Coronary artery (tissue), 2 donors: Measurements from ENCODE around the gene RUNX2.

ENCODE experiments used
- DNase-seq: peaks from one replicate; pipeline ENCODE4 v3.0.0-alpha.2; 2017; ENCODE audit warnings: low spot score
- H3K27ac ChIP-seq, 2 donors: fragments of 200-600 bp; sonication (generic); one replicate each; pipeline ENCODE4 v1.5.1; 2016 to 2019
- H3K4me3 ChIP-seq: fragments of 200-600 bp; sonication (generic); 2 replicates; pipeline ENCODE4 v1.5.1; 2016; ENCODE audit warnings: mild to moderate bottlenecking, moderate library complexity
- TF ChIP-seq, protein P1 (sequence below): fragments of 200-600 bp; sonication (generic); IDR thresholded peaks from one replicate; pipeline ENCODE4 v1.5.1; 2019; ENCODE audit warnings: antibody characterized with exemption

The RUNX2 gene

DNA sequence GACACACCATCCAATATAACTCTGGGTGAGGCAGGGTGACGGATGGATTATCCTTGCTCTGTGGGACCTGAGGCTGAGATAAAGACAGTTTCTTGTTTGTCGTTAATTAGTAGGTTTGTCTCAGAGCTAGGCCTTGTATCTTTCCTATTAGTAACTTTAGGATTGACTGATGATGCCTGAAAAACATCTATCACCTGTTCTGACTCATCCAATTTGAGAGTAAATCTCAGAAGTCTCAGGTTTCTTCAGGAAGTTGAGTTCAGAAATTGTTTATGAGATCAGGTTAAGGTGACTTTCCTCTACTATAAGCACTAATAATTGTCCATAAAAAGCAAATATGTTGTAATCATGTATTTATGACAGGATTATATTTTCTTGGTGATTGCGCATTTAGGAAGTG lies 179.1 kb downstream of the RUNX2 start:
- TF ChIP-seq, protein P1, sequence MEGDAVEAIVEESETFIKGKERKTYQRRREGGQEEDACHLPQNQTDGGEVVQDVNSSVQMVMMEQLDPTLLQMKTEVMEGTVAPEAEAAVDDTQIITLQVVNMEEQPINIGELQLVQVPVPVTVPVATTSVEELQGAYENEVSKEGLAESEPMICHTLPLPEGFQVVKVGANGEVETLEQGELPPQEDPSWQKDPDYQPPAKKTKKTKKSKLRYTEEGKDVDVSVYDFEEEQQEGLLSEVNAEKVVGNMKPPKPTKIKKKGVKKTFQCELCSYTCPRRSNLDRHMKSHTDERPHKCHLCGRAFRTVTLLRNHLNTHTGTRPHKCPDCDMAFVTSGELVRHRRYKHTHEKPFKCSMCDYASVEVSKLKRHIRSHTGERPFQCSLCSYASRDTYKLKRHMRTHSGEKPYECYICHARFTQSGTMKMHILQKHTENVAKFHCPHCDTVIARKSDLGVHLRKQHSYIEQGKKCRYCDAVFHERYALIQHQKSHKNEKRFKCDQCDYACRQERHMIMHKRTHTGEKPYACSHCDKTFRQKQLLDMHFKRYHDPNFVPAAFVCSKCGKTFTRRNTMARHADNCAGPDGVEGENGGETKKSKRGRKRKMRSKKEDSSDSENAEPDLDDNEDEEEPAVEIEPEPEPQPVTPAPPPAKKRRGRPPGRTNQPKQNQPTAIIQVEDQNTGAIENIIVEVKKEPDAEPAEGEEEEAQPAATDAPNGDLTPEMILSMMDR, result no peak
- Histone ChIP-seq H3K27ac (no peak overlapping the region), H3K4me3 (no peak overlapping the region)
- DNase-seq, result no peak

DNA sequence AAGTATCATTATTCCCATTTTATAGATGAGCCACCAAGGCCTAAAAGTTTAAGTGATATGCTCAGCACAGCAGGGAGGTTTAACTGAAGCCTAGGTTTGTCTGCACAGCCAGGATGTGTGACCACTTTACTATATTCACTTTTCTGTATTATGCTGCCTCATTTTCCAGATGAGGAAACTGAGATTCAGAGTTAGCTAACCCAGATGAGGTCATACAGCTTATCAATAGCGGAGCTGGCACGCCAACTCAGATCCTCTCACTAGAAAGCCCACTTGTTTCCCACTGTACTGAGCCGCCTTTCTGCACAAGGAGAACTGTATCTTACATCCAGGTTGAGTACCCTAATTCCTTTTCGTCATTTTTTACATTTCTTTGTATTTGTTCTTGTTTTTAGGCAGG lies 181.3 kb downstream of the RUNX2 start:
- H3K4me3 ChIP-seq, result no peak overlapping the region
- TF ChIP-seq, protein P1, result no peak
- no peak for DNase-seq
- H3K27ac ChIP-seq, result no peak overlapping the region

- TF ChIP-seq, protein P1, result no peak
- no peak overlapping the region for H3K27ac ChIP-seq
- no peak for DNase-seq
These were observed 184.6 kb downstream of the RUNX2 start for GRCh38 chr6:45512717-45513116.

GRCh38 chr6:45513213-45513618 lies 185.1 kb downstream of the RUNX2 start:
- Histone ChIP-seq H3K27ac (no peak overlapping the region), H3K4me3 (no peak overlapping the region)
- TF ChIP-seq, protein P1, result no peak
- DNase-seq, result no peak

More at GRCh38 chr6:45512717-45513116, 184.6 kb downstream of the RUNX2 start:
- H3K4me3 ChIP-seq, result no peak overlapping the region

GRCh38 chr6:45513843-45514242 lies 185.7 kb downstream of the RUNX2 start:
- no peak for DNase-seq
- no peak overlapping the region for H3K27ac ChIP-seq
- TF ChIP-seq, protein P1, result no peak
- H3K4me3 ChIP-seq, result no peak overlapping the region

DNA sequence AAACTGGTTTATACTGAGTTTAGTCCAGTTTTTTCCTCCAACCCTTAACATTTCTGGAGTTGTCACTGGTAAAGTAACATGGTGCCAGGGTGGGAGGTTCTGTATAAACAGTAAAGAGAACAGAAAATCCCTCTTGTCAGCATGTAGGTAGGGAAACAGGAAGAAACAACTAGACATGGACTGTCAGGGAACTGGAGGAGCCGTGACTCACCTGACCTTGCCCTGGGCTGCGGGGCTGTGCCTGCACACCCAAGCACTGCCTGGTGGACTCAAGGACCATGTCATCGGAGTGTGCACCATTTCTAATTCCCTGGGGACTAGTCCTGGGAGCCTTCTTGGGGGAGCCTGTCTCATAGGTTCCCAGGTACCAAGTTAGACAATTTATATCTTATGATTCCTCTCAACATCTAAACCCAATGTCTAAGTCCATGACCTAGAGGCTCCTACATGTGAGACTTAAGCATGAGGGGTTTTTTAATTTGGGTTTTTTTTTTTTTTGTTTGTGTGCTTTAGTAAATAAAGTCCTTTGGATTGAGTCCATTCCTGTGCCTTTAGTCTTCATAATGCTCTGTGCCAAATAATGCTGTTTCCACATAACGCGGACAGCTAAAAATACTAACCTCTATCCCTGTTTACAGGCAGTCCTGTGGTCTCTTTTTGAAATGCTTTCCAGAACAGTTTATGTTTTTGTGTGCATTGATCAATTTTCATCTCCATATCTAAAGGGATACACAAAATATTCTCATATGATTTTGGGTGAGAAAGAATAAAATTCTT lies 186.5 kb downstream of the RUNX2 start:
- TF ChIP-seq, protein P1, result no peak
- no peak for DNase-seq
- no peak overlapping the region for H3K27ac ChIP-seq
- H3K4me3 ChIP-seq, result no peak overlapping the region
